T-helper 2 cell treated with Interferon-gamma antibody and Interleukin-4, amounts not matched to agents 100 ng/mL and 5 ng/mL, for 36 hours (primary cell): ENCODE data around the gene PIK3C2B. TPM values are rescaled to one million over a fixed set of nuclear protein-coding genes. Genes with fewer than 3 reads are reported as not detected.

Source experiments
- intact Hi-C: fragments of 100-400 bp; cut with micrococcal nuclease; formaldehyde crosslinking; loops from one replicate; pipeline ENCODE4 v1.15.1; 2023
- total RNA-seq: library from RNA; stranded (reverse); gene quantifications from 2 replicates; pipeline ENCODE4 v1.2.3, GENCODE V29; 2022

PIK3C2B gene
- total RNA-seq, 1 donor from 2014 or later: 17.1 TPM

GRCh38 chr1:204463125-204464060, 31.2 kb downstream of the PIK3C2B start:
- intact Hi-C loops: no loop called here

DNA sequence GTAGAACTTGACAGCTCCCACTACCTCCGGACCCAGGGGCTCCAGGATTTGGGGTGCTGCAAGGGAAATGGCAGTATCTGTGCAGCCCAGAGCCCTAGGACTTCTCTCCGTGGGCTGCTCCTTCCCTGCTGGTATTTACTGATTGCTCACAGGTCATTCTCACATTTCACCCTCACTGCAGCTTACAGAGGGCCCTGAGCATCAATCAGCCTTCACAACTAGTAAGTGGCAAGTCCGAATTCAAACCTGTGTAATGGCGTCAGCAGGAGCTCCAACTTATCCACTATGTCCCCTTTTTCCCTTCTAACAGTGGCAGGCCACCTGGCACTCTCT, 32.4 kb downstream of the PIK3C2B start:
- intact Hi-C loops: no loop called here

GRCh38 chr1:204461331-204462228, 33.0 kb downstream of the PIK3C2B start:
- intact Hi-C loops: no loop called here

DNA sequence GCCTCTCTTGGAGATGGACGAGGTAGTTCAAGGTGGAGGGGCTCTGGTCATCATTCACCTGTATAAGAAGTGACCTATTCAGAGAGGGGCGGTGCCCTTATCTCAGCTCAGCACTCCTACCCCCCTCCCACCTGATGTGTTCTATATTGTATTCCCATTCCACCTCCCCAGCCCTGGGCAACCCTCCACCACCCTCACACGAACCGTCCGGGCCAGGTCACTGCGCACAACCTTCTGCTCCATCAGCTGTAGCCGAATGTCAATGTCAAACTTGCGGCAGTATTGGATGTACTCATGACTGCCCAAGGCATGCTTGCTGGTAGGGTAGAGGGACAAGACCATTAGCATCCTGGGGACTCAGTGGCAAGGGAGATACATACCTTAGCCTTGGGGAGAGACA, 34.3 kb downstream of the PIK3C2B start:
- intact Hi-C loops: no loop called here

GRCh38 chr1:204459706-204460105, 34.9 kb downstream of the PIK3C2B start:
- intact Hi-C loops: no loop called here

DNA sequence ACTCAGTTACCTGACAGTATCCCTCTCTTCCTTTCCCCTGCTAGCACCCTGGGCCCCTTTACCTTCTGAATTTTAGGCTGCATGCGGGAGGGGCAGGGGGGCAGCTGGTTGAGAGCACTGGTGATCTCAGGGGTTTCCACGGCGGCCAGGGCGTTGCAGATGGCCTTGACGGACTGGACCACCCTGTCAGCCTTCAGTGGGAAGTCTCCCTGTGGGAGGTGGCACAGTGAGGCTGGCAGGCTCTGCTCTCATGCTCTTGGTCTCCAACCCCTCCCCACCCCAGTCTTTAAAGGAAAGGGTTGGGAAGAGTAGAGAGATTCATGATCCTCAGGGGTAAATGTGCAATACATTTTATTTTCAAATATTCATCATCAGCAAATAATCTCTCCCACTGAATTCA, 36.9 kb downstream of the PIK3C2B start:
- intact Hi-C loops: no loop called here

DNA sequence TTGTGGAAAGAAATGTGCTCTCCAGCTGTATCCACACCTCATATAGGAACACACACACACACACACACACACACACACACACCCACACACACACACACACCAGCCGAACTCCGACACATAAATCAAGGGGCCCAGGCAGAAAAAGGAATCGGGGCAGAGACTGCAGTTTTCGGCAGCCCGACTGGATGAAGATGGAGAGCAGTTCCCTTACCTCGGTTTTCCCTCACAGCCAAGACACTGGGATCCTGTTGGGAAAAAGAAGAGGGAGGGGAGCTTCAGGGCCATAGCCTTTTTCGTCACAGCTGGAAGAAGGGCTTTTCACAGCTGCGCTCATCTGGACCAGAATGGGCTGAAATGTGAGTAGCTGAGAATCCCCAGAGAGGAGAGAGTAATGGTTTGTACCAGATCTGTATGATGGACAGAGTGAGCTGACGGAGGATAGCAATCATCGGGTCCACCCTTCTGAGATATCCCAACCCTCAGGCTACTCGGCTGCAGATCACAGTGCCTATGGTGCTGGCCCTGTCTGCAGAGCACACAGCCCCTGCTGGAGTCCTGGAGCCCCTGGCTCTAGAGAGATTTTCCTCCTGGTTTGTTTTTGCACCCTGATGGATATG, 37.7 kb downstream of the PIK3C2B start:
- intact Hi-C loops: no loop called here

DNA sequence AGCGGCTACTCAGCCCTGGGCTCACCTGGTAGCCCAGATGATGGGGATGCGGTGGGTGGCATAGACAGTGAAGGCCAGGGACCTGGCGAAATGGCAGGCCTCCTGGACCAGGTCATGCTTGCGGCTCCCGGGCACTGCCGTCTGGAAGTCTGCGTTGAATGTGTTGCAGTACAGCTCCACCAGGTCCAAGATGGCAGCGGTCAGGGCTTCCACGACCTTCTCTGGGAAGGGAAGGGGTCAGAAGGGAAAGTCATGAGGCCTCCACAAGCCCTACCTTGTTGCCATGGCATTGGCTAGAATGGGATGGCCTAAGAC, 38.8 kb downstream of the PIK3C2B start:
- intact Hi-C loops: no loop called here

- intact Hi-C loops: no loop called here
These were observed 39.4 kb downstream of the PIK3C2B start for GRCh38 chr1:204455063-204455830.

DNA sequence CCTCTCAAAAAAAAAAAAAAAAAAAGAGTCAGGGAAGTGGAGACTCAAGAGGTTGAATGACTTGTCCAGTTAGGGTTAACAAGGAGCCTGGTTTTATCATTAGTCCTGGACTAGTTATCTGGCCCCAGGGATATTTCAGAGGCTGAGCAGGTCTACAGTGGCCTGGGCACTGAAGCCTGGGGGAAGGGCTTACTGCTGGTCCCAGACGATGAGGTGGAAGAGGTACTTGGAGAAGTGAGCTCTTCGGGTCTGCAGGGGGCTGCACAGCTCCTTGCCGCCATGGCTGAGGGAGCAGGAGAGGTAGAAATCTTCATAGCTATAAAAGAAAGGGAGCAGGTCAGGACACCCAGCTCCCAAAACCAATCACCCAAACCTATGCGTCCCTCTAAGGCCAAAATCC, 40.1 kb downstream of the PIK3C2B start:
- intact Hi-C loops: no loop called here

DNA sequence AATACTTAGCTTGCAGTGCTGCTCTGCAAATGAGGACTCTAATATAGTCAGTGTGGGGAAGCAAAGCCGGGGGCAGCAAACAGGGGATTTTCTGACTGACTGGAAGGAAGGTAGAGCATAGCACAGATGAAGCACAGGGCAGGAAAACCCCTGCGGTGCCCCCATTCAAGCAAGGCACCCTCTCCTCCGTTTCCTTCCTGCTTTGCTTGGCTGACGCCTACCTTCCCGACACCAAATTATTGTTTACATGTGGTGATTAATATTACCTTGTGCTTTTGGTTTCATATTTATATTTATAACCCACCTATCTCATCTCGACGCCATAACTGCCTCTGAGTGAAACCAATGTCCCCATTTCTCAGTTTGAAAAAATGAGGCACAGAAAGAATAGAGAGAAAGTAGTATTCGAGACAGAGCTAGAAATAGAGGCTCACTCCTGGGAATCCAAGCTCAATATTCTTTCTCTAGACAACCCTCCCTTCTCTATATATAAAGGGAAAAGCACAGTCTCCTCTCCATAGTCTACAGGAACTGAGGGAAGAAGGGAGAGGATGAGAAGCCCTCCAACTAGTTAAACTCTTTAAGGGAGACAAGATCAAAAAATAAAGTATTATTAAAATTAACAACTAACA, 41.3 kb downstream of the PIK3C2B start:
- intact Hi-C loops: no loop called here

DNA sequence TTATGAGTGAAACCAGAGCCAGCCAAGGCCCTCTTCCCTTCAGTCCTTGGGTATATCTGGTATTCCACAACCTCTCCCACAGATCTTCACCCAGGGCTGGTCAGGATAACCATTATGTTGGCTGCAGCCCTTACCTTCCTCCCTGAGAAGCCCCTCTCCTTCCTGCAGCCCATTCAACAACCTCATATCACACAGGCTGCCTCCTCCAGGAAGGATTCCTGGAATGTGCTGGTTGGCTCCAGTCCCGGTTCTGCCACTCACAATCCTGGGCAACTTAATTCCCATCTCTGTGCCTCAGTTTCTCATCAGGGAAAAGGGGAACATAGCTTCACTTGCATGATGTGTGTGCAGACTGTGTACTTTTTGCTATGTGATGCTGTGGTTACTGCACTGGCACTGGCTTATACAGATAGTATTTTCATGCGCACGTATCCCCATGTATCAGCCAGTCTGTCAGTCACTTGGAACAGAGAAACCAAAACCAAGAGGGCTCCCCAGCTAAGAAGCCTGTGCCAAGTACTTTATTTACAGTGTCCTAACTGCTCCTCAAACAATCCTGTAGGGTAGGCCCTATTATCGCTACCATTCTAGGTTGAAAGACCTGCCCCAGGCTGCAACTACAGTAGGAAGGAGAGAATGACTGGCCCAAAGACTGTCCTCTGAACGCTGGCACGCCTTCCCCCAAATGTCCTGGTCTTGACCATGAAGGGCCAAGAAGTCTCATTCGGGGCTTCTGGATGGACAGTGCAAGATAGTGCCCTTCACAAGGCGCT, 43.1 kb downstream of the PIK3C2B start:
- intact Hi-C loops: no loop called here

- intact Hi-C loops: no loop called here
These were observed 43.9 kb downstream of the PIK3C2B start for GRCh38 chr1:204450461-204451257.

- intact Hi-C loops: no loop called here
These were observed 44.8 kb downstream of the PIK3C2B start for GRCh38 chr1:204449678-204450280.

- intact Hi-C loops: no loop called here
These were observed 45.5 kb downstream of the PIK3C2B start for GRCh38 chr1:204448991-204449677.

GRCh38 chr1:204448344-204448964, 46.2 kb downstream of the PIK3C2B start:
- intact Hi-C loops: no loop called here

GRCh38 chr1:204447736-204448135, 46.9 kb downstream of the PIK3C2B start:
- intact Hi-C loops: loop anchor here (2.0 kb wide), 1 partner anchor 359 kb away; no protein-coding TSS in a partner anchor

DNA sequence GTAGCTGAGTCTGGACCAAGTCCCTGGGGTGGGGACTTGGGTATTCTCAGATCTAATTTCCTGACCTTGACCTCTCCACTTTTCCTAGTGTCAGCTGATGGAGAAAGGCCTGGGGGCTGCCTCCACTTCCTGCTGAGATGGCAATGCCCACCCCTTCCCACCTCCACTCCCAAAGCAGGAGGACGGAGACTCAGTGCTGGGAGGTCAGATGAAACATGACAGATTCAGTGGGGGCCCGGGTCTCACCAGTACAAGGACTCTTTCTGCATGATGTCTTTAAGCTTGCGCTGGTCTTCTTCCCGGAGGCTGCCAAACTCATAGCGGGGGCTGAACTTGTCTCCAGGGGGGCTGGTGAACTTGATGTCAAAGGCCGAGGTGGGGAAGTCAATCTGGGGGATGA, 47.4 kb downstream of the PIK3C2B start:
- intact Hi-C loops: loop anchor here (2.0 kb wide), 1 partner anchor 360 kb away; no protein-coding TSS in a partner anchor
